Renal cortical epithelial cell (primary cell): Measurements from ENCODE around the gene MAPK8IP1. TPM values are rescaled to one million over a fixed set of nuclear protein-coding genes. Genes with fewer than 3 reads are reported as not detected.
"Not testable (repeated sequence)": the region's sequence is repeated elsewhere in the genome, so short reads cannot be mapped to it uniquely, and the experiment has no call there.

Source experiments
- DNase-seq: peaks from one replicate; pipeline ENCODE4 v3.0.0-alpha.2; 2011; ENCODE audit warnings: low read depth
- total RNA-seq: library from RNA; depleted of rRNA; stranded (reverse); fragments of >200 nt; gene quantifications from 2 replicates; pipeline ENCODE4 v1.2.3, GENCODE V29; 2014

The MAPK8IP1 gene
- total RNA-seq, result 1.4 and 8.7 TPM in 2 replicates

DNA sequence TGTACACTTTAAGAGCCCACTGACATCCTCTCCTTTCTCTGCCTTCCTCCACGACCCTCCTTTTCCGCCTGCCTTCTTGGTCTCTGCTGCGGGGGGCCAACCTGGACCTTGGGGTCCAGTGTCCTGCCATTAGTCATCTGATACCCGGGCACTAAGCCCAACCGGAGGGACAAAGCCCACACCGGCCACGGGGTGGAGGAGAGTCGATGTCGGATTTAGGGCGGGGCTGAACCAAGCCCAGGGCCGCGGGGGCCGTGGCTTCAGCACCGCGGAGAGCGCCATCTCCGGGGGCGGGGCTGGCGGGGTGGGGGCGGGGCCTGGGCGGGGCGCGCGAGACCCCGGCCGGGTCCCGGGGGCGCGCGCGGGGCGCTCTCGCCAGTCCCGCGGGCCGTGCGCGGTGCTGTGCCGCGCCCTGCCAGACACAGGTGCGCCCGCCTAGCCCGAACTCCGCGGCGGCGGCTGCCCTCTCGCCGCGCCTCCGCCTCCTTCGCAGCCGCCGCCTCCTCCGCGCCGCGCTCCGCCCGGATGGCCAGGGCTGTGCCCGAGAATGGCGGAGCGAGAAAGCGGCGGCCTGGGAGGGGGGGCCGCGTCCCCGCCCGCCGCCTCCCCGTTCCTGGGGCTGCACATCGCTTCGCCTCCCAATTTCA, at the start of gene MAPK8IP1:
MAPK8IP1 (plus strand) TSS at position 378 of the 647 bp plus-strand sequence; CDS start at position 548, 170 bp downstream.
- no peak for DNase-seq

- no peak for DNase-seq
Observed at GRCh38 chr11:45839204-45839603, 46.2 kb upstream of the MAPK8IP1 start.

- DNase-seq, result not testable (repeated sequence)
Observed at GRCh38 chr11:45840251-45840650, 45.2 kb upstream of the MAPK8IP1 start.

GRCh38 chr11:45843158-45843924, 42.1 kb upstream of the MAPK8IP1 start:
- peak; percentile 82 for DNase-seq

DNA sequence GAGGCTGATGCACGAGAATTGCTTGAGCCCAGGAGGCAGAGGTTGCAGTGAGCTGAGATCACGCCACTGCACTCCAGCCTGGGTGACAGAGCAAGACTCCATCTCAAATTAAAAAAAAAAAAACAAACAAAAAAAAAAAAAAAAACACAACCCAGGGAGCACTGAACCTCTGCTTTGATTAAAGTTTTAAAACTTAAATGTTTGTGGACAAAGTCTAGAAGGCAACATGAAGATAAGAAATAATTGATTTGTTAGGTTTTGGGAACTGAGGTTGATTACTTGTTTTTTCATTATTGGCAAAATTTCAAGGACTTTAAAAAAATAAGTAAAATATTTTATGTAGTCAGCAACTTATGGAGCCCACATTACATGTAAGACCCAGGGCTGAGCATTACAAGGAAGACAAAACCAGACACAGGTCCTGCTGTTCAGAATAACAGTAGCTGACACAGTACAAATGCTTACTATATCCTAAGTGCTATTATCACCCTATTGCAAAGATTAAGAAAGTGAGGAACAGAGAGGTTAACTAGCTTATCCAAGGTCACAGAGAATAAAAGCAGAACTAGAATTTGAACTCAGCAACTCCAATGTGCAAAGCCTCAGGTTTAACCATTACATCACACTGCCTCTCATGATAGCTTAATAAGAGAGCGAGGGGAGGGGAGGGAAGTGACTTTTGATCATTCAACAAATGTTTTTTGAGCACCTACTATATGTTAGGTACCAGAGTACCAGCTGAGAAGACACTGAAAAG, 40.5 kb upstream of the MAPK8IP1 start:
- no peak for DNase-seq

DNA sequence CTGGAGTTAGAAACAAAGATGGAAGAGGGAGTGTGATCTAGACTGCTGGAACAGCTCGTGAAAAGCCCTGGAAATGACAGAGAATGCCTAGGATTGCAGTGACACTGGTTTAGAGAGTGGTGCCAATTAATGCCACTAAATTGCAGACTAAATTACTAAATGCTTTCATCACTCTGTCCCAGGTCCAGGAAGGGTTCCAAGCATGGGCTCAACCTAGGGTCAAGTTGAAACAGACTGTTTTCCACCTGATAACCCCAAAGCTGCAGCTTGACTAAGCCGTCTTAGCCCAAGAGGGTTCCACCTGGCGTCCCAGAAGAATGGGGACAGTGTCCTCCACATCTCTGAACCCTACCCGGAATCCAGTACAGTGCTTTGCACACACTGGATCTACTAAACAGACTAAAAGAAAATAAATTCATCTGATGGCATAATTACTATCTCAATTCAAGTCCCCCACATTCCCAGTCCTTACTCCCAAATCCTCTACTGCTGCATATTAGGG, 39.2 kb upstream of the MAPK8IP1 start:
- DNase-seq, result no peak

DNA sequence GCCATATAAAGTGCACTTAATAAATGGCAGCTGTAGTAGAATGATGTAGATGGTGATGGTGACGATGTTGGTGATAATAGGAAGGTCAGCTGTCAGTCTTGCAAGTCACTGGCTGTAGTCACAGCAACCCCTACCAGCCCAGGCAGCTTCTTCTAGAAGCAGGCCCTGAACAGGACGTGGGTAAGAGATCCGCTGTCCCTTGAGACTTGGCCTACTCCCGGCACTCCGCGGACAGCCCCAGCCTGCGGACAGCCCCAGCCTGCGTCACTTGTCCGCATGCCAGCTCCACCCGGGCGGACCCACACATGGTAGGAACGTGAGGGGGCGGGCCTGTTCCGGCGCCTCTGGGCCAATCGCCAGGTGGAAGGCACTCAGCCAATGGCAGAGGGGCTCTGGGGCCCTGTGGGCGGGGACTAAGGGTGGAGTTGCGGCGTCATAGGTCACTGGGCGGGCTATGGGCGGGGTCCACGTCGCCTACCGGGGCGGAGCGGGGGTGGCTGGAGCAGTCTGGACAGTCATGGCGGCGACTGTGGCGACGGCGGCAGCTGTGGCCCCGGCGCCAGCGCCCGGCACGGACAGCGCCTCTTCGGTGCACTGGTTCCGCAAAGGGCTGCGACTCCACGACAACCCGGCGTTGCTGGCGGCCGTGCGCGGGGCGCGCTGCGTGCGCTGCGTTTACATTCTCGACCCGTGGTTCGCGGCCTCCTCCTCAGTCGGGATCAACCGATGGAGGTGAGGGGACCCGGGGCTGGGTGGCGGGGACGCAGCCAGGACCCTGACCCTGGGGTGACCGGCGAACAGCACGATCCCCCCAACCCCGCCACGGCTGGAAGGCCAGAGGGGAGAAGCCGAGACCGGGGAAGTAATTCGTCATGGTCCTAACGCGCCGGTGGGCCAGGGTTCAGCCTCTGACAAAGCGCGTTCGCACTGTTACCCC, 38.2 kb upstream of the MAPK8IP1 start, which contains the start of gene CRY2:
CRY2 (plus strand) TSS at position 502 of the 937 bp plus-strand sequence; CDS start at position 518, 16 bp downstream.
- peak; percentile 88 for DNase-seq

GRCh38 chr11:45847911-45848316, 37.5 kb upstream of the MAPK8IP1 start:
- peak; percentile 53 for DNase-seq

- DNase-seq, result peak; percentile 30
Observed at GRCh38 chr11:45848654-45849081, 36.8 kb upstream of the MAPK8IP1 start.

GRCh38 chr11:45850446-45850845, 35.0 kb upstream of the MAPK8IP1 start:
- no peak for DNase-seq

DNA sequence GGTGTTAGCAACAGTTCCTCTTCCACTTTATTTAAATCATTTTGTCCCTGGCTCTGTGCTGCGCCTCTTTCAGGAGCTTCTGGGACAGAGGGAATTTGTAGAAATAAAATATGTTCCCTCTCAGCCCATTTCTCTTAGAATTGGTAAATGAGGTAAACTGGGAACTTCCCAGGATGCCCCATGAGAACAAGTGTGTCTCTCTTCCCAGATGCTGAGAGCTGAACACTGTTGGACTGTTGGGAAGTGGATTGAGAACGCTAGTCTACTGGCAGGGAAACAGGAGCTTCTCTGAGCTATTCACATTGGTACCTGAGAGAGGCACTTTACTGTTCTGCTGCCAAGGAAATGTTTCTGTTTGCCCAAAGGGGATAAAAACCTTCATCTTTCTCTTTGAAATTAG, 34.2 kb upstream of the MAPK8IP1 start:
- no peak for DNase-seq

- DNase-seq, result no peak
Observed at GRCh38 chr11:45852018-45852711, 33.3 kb upstream of the MAPK8IP1 start.

DNA sequence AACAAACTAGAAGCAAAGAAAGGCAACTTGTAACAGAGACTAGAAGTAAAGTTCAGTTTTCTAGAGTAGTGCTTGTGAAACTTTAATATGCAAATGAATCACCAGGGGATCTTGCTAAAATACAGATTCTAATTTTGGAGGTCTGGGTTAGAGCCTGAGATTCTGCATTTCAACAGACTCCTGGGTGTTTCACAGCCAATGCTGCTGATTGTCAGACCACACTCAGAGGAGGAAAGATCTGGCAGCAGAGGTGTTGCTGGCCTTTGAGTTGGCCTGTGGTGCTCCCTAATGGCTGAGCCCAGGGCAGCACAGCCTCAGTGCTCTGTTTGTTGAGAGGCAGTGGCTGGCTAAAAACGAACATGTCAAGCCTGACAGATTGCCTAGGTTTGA, 32.7 kb upstream of the MAPK8IP1 start:
- DNase-seq, result no peak

GRCh38 chr11:45853332-45854219, 31.9 kb upstream of the MAPK8IP1 start:
- DNase-seq, result no peak

- no peak for DNase-seq
Observed at GRCh38 chr11:45855308-45855707, 30.1 kb upstream of the MAPK8IP1 start.

DNA sequence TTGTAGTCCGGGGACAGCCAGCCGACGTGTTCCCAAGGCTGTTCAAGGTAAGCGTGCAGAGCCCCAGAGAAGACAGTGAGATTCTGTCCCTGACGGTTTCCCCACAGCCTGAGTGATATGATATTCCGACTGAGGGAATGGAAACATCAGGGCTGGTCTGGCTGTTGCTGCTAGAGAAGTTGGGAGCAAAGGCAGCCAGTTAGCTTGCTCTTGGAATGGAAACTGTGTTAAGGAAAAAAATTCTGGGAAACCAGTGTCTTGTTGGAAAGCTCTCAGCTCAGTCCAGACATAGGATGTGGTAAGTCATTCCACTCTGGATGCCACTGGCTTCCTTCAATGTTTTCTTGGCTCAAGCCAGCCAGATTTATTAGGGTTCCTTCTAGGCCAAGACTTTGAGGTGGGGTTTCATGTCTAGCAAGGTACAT, 29.4 kb upstream of the MAPK8IP1 start:
- peak; percentile 26 for DNase-seq

- peak; percentile 99 for DNase-seq
Observed at GRCh38 chr11:45857961-45858474, 27.4 kb upstream of the MAPK8IP1 start.

DNA sequence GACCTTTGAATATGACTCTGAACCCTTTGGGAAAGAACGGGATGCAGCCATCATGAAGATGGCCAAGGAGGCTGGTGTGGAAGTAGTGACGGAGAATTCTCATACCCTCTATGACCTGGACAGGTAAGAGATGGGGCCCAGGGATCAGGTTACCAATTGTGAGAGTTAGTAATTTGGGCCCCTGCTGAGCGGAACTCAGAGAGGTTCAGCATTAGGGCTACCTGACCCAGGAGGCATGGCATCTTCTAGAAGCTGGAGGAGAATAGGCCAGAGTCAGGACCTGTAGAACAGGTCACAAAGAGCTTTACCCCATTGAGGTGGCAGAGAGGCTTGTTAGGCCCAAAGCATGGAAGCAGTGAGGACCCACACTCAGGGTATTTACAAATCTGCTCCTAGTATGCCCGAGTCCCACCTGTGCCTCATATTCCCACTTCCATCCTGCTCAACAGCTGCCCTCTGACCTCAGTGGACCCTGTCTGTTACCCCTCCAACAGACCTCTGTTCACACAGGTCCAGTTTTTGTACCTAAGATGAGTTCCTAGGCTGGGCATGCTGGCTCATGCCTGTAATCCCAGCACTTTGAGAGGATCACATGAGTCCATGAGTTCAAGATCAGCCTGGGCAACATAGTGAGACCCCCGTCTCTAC, 26.6 kb upstream of the MAPK8IP1 start:
- no peak for DNase-seq
